Endothelial cell of umbilical vein (primary cell): Measurements from ENCODE around the gene AK8.

ENCODE experiments used
- CTCF ChIP-seq, 2 donors: IDR thresholded peaks; 1 replicate in 1 of 2; 2 replicates in 1 of 2; pipeline ENCODE4 v1.5.1; 2011; ENCODE audit warnings: low read length in 2 of 2, mild to moderate bottlenecking in 2 of 2, moderate library complexity in 2 of 2, control low read depth in 1 of 2, inconsistent platforms in 1 of 2, low read depth in 1 of 2; ENCODE audit not compliant: insufficient read depth in 1 of 2; ENCODE audit errors: extremely low read depth in 1 of 2
- POLR2A ChIP-seq: IDR thresholded peaks from 2 replicates; pipeline ENCODE4 v1.6.1; 2012; ENCODE audit warnings: low read depth, mild to moderate bottlenecking, control low read depth, low read length

DNA sequence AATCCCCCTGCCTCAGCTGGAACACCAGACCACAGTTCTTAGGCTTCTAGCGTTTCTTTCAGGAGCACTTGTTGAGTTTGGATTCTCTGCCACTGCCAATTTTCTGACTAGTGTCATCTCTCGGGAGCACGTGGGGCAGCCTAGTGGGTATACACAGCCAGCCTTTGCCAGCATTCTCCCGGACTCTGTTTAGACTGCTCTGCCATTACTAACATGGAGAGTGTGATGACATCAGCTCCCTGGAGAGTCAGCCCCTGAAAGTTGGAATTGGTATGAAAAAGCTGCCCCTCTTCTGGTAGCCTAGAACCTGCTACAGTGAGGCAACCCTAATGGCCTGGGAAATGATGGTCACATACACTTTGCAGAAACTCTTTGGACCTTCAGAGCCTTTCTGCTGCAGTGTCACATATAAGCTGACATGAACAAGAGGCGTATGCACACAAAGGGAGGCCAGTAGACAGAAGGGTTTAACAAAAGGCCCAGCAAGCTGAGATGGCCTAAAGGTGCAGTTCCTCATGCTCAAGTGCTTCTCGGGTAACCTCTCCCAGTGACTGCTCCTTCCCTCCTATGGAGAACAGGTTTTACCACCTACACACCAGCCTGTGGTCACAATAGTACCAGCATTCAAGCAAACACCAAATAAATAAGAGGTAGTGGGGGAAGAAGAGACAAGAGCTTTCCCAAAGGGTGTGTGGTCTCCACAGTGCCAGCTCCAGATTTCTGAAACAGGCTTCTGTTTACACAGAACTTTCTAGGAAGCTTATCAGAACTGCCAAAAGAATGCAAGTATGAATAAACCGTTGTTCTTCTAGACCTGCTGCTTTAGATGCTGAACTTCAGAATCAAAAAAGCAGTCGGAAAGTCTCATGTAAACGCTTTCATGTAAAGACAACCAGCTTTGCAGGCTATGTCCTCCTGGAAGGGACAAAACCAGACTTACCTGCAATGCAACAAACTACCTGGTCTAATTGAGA is 17.1 kb upstream of the AK8 start:
- no peak for TF ChIP-seq POLR2A
- TF ChIP-seq CTCF (IDR thresholded peaks at IDR 0.05; ENCODE audit: extremely low read depth in 1 of 2, insufficient read depth in 1 of 2, low read depth in 1 of 2, low read length in 2 of 2): no peak
